ENCODE data around the gene PHACTR4.

DNA sequence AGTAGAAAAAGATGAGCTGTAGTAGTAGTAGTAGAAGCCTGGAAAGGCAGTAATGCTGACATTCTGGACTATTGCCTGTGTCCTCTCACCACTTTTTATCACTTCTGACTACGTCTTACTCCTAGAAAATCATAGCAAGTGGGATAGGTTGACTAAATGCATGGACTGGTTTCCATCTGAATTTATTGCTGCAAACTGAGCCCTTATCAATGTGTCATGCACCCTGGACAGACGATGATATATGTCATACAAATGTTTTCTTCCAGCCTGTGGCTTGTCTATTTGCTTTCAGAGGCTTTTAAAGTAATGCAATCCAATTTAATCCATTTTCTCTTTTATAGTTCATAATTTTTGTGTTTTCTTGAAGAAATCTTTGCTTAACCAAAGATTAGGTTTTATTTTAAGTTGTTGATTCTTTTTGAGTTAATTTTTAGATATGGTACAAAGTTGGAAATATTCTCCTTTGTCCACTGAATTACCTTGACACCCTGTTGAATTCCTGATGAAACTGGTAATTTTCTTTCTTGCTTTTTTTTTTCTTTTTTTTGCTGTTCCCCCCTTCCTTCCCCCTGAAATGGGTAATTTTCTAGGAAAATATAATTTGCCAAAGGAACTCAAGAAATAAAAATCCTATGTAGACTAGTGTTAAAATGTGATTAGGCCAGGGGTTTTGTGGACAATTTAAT is 47.1 kb downstream of the PHACTR4 start:
- TF ChIP-seq, protein P1, sequence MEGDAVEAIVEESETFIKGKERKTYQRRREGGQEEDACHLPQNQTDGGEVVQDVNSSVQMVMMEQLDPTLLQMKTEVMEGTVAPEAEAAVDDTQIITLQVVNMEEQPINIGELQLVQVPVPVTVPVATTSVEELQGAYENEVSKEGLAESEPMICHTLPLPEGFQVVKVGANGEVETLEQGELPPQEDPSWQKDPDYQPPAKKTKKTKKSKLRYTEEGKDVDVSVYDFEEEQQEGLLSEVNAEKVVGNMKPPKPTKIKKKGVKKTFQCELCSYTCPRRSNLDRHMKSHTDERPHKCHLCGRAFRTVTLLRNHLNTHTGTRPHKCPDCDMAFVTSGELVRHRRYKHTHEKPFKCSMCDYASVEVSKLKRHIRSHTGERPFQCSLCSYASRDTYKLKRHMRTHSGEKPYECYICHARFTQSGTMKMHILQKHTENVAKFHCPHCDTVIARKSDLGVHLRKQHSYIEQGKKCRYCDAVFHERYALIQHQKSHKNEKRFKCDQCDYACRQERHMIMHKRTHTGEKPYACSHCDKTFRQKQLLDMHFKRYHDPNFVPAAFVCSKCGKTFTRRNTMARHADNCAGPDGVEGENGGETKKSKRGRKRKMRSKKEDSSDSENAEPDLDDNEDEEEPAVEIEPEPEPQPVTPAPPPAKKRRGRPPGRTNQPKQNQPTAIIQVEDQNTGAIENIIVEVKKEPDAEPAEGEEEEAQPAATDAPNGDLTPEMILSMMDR (IDR thresholded peaks at IDR 0.05; ENCODE audit: insufficient read depth, low read length, poor library complexity, severe bottlenecking) = no peak
- TF ChIP-seq EZH2phosphoT487 (conservative IDR thresholded peaks at IDR 0.05; ENCODE audit: low read length) = no peak

Data from SU-DHL-6 (cell line).